GM18505 (cell line): ENCODE measurements around the gene SLC27A3.

ENCODE experiments used
- ATAC-seq: cut with Tn5 transposase; IDR thresholded peaks from one replicate; pipeline ENCODE4 v1.9.1; 2021; ENCODE audit not compliant: unreplicated experiment
- POLR2A ChIP-seq: IDR thresholded peaks from 4 replicates; pipeline ENCODE4 v1.6.1; 2011; ENCODE audit warnings: borderline replicate concordance; ENCODE audit not compliant: insufficient read depth, insufficient read length; ENCODE audit errors: extremely low read depth

SLC27A3 gene

GRCh38 chr1:153795934-153796785 lies 21.0 kb downstream of the SLC27A3 start:
- no peak for TF ChIP-seq POLR2A
- no peak for ATAC-seq

GRCh38 chr1:153796786-153797659 lies 21.8 kb downstream of the SLC27A3 start:
- no peak for ATAC-seq
- TF ChIP-seq POLR2A, result no peak

- no peak for ATAC-seq
- no peak for TF ChIP-seq POLR2A
Measured at GRCh38 chr1:153798468-153798780, 23.2 kb downstream of the SLC27A3 start.

GRCh38 chr1:153799016-153799415 lies 23.8 kb downstream of the SLC27A3 start:
- no peak for ATAC-seq
- TF ChIP-seq POLR2A, result no peak

GRCh38 chr1:153799566-153800465 lies 24.6 kb downstream of the SLC27A3 start:
- no peak for ATAC-seq
- TF ChIP-seq POLR2A, result no peak

- no peak for TF ChIP-seq POLR2A
- no peak for ATAC-seq
Measured at GRCh38 chr1:153800516-153800915, 25.3 kb downstream of the SLC27A3 start.

GRCh38 chr1:153801028-153801625 lies 25.9 kb downstream of the SLC27A3 start:
- TF ChIP-seq POLR2A, result no peak

GRCh38 chr1:153801786-153802697 lies 26.8 kb downstream of the SLC27A3 start:
- no peak for TF ChIP-seq POLR2A
- no peak for ATAC-seq

More at GRCh38 chr1:153801028-153801625, 25.9 kb downstream of the SLC27A3 start:
- ATAC-seq, result no peak

- no peak for ATAC-seq
- no peak for TF ChIP-seq POLR2A
Measured at GRCh38 chr1:153803470-153804056, 28.4 kb downstream of the SLC27A3 start.

- ATAC-seq, result no peak
- no peak for TF ChIP-seq POLR2A
Measured at GRCh38 chr1:153804112-153804511, 28.9 kb downstream of the SLC27A3 start.

- ATAC-seq, result peak; percentile 80
- no peak for TF ChIP-seq POLR2A
Measured at GRCh38 chr1:153805042-153805745, 30.0 kb downstream of the SLC27A3 start.
